ENCODE data around the gene IL5. TPM values are rescaled to one million over a fixed set of nuclear protein-coding genes. Genes with fewer than 3 reads are reported as not detected.

IL5 gene
- total RNA-seq, 1 donor from 2014 or later = not detected

DNA sequence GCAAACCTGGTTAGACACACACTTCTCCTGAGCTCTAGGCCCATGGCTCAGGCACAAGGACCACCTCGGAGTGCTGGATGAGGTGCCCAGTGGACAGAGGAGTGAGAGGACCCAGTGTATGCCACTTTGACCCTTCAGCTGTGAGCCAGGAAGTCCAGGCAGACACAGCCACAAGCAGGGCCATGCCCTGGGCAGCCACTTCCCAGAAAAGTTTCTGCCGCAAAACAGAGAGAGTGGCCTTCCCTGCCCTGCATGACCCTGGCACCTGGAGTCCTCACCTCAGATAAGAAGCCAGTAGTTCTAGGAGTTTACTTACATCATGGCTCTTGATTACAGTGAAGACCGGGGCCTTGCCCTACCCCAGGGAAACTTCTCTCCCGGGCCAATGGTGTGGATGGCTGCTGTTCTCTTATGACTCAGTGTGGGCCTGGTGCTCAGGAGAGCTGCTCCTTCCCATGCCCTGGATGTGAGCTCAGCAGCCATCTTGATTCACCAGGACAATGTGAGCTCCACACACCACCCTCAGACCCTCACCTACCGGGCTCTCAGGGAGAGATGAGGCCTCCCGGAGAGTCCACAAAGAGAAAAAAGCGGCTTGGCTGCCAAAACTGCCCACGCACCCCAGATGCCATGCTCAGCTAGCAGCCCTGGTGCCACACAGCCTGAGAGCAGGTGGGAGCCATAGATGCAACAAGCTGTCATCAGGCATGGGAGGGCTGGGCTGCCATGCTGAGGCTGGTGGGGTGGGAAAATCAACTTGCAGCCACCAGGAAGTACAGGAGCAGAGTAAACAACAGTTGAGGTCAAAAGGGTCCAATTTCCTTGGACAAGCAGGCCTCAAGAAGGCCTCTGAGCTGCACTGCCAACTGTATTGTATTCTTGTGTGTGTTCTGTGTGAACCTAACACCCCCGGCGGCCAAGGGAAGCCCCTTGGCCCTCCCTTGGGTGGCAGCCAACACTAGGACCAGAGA, 41.1 kb downstream of the IL5 start:
- DNase-seq = no peak
- H3K27me3 ChIP-seq (ENCODE audit: low read depth) = no peaks in the 10 kb centered on the region
- peaks cover 53% of the 10 kb centered on the region for H3K4me1 ChIP-seq
- TF ChIP-seq, protein P1, sequence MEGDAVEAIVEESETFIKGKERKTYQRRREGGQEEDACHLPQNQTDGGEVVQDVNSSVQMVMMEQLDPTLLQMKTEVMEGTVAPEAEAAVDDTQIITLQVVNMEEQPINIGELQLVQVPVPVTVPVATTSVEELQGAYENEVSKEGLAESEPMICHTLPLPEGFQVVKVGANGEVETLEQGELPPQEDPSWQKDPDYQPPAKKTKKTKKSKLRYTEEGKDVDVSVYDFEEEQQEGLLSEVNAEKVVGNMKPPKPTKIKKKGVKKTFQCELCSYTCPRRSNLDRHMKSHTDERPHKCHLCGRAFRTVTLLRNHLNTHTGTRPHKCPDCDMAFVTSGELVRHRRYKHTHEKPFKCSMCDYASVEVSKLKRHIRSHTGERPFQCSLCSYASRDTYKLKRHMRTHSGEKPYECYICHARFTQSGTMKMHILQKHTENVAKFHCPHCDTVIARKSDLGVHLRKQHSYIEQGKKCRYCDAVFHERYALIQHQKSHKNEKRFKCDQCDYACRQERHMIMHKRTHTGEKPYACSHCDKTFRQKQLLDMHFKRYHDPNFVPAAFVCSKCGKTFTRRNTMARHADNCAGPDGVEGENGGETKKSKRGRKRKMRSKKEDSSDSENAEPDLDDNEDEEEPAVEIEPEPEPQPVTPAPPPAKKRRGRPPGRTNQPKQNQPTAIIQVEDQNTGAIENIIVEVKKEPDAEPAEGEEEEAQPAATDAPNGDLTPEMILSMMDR (IDR thresholded peaks at IDR 0.05) = no peak
- intact Hi-C loops (cut with DNase I) = loop anchor here (5.0 kb wide), 1 partner anchor 115 kb away; no protein-coding TSS in a partner anchor
- H3K9me3 ChIP-seq = no peaks in the 10 kb centered on the region
- ATAC-seq = peak in 1 of 2 donors; percentile 6
- no peak overlapping the region for H3K4me3 ChIP-seq
- H3K36me3 ChIP-seq = no peaks in the 10 kb centered on the region
- peak overlapping the region; percentile 69 for H3K27ac ChIP-seq

DNA sequence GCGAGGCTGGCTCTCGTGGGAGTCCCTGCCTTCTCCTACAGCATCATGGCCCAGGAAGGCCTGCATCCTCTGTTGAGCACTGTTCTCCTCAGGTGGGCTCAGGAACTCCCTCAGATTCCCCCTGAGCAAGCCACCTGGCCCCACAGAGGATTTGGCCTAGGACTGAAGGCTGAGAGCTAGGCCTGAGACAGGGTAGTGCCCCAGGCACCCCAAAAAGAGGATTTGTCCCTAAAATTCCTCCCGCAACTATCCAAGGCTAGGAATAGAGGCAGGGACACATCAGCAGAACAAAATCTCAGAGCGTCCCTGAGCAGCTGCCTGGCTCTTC, 41.7 kb downstream of the IL5 start:
- DNase-seq (no peak), ATAC-seq (no peak)
- Histone ChIP-seq H3K4me1 (peaks cover 58% of the 10 kb centered on the region), H3K9me3 (no peaks in the 10 kb centered on the region), H3K27me3 (ENCODE audit: low read depth) (no peaks in the 10 kb centered on the region), H3K36me3 (no peaks in the 10 kb centered on the region), H3K4me3 (no peak overlapping the region), H3K27ac (peak overlapping the region; percentile 69)
- intact Hi-C loops (cut with DNase I) = loop anchor here (5.0 kb wide), 1 partner anchor 114 kb away; no protein-coding TSS in a partner anchor
- TF ChIP-seq, protein P1 (IDR thresholded peaks at IDR 0.05) = no peak

DNA sequence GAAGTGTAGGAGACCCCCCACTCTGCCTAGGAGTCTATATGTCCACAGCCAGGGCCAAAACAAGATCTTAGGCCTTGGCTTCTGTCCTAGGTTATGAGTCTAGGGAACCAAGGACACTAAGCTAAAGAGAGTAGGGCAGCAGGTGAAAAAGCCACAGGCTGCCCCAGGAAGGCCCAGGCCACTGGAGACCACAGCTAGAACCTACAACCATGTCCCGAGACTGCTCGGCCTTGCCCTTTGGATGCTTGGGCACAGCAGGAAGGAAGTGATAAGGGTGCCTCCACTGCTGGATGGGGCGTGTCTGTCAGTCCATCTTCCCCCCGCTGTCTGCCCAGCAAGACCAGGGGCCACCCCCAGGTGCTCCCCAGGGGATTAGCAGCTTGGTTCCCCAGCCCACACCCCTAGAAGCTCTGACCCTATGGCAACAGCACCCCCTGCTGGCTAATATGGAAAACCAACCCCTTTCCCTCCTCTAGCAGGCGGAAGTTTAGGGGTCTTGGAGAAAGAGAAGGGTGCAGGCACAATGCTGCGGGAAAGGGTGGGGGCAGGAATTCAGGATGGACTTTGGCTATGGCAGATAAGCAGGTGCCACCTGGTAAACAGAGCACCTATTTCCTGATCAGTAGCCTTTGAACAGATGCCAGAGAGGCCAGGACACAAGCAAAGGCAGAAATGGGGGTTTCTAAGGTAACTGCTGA, 42.2 kb downstream of the IL5 start:
- Histone ChIP-seq H3K9me3 (no peaks in the 10 kb centered on the region), H3K36me3 (no peaks in the 10 kb centered on the region), H3K4me3 (no peak overlapping the region), H3K4me1 (peaks cover 54% of the 10 kb centered on the region), H3K27me3 (ENCODE audit: low read depth) (no peaks in the 10 kb centered on the region), H3K27ac (peak overlapping the region; percentile 69)
- ATAC-seq (peak; percentile 16 to 29), DNase-seq (peak; percentile 74)
- intact Hi-C loops (cut with DNase I) = loop anchor here (5.0 kb wide), 1 partner anchor 114 kb away; no protein-coding TSS in a partner anchor
- TF ChIP-seq, protein P1 (IDR thresholded peaks at IDR 0.05) = peak; percentile 87

DNA sequence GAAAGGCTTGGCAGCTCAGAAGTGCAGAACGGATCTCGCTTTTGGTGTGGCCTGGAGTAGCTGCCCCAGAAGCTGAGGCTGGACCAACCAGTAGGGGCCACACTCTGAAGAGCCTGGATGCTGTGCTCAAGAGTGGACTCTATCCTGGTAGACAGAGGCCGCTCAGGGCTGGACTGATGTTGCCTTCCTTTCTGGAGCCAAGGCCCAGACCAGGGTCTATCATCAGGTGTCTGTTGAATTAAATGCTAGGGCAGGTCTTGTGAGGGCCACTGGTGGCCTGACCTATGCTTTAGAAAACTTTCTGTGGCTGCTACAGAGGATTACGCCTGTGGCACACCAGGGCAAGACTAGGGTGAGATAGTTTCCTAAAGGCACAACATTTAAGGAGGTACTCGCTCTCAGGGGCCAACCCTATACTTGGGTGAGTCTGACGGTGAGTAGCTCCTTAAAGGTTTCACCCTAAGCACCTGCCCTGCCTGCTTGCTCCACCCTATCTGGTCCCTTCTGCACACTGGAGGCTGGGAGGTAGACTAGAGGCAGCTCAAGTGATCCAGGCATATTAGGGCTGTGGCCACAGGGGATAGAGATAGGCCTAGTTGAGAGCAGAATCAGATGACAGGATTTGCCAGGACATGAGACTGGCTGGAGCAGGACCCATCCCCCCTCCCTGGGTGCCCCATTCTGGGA, 42.9 kb downstream of the IL5 start:
- TF ChIP-seq, protein P1 (IDR thresholded peaks at IDR 0.05) = no peak
- H3K36me3 ChIP-seq = no peaks in the 10 kb centered on the region
- H3K27me3 ChIP-seq (ENCODE audit: low read depth) = no peaks in the 10 kb centered on the region
- H3K9me3 ChIP-seq = no peaks in the 10 kb centered on the region
- ATAC-seq (no peak), DNase-seq (no peak)
- peak overlapping the region; percentile 69 for H3K27ac ChIP-seq
- H3K4me3 ChIP-seq = no peak overlapping the region
- peaks cover 52% of the 10 kb centered on the region for H3K4me1 ChIP-seq
- intact Hi-C loops (cut with DNase I) = loop anchor here (5.0 kb wide), 1 partner anchor 113 kb away; no protein-coding TSS in a partner anchor

All from lower lobe of right lung (tissue), 2 donors.